K562 (cell line): ENCODE data around the gene TRIP11. TPM values are rescaled to one million over a fixed set of nuclear protein-coding genes. Genes with fewer than 3 reads are reported as not detected.

Source experiments
- ATAC-seq: fragments of 200-7000 bp; cut with Tn5 transposase; 3 replicates; pipeline ENCODE4 v1.9.1; 2020; ENCODE audit warnings: moderate library complexity
- BruUV-seq: library from RNA; stranded (reverse); fragments of 400-500 nt; replicated peaks from 2 replicates; lab custom pipeline; 2021; lab: Mats Ljungman, UMichigan
- CTCF ChIA-PET: fragments of 300-600 bp; formaldehyde crosslinking; extraction: SDS; loops from one replicate; lab custom pipeline; 2021; ENCODE audit warnings: low intra/inter-chr PET ratio; lab: Yijun Ruan, JAX
- POLR2A ChIA-PET: fragments of 300-600, 350-650 bp; sonication (Branson Sonifier 250); formaldehyde crosslinking; extraction: SDS; loops from one replicate; lab custom pipeline; 2021; ENCODE audit warnings: antibody characterized with exemption, inconsistent platforms; lab: Yijun Ruan, JAX
- DNase-seq, 4 experiments: peaks; one replicate each; pipeline versions ENCODE4 v3.0.0 to v3.0.0-alpha.2; 2011 to 2018; ENCODE audit warnings: low spot score in 3 of 4, mixed read lengths in 3 of 4; ENCODE audit errors: extremely low read depth in 1 of 4
- FAIRE-seq: peaks from 2 replicates; lab custom pipeline; 2011; peaks lifted over from hg19 to GRCh38; lab: Jason Lieb, UNC
- H2AFZ ChIP-seq: 2 replicates; pipeline ENCODE4 v1.6.0; 2011; ENCODE audit warnings: low read depth, low read length, control low read depth, inconsistent platforms
- H3K27ac ChIP-seq: fragments of 200-600 bp; 3 replicates; pipeline ENCODE4 v1.8.0; 2011; ENCODE audit warnings: low read depth, mild to moderate bottlenecking, control low read depth, inconsistent platforms, low read length, moderate library complexity, mixed read lengths; ENCODE audit errors: extremely low read depth
- H3K27me3 ChIP-seq, 2 experiments: fragments of 300-600 bp in 1 of 2; 2 replicates in 1 of 2; 3 replicates in 1 of 2; pipeline versions ENCODE4 v1.6.0 to v1.8.0; 2011; ENCODE audit warnings: inconsistent platforms in 2 of 2, low read length in 2 of 2, mild to moderate bottlenecking in 1 of 2, mixed read lengths in 1 of 2, moderate library complexity in 1 of 2; ENCODE audit not compliant: control insufficient read depth in 2 of 2, insufficient read depth in 2 of 2
- H3K36me3 ChIP-seq: fragments of 300-600 bp; 3 replicates; pipeline ENCODE4 v1.8.0; 2011; ENCODE audit warnings: mild to moderate bottlenecking, low read length, inconsistent platforms; ENCODE audit not compliant: control insufficient read depth, insufficient read depth
- H3K4me1 ChIP-seq, 2 experiments: fragments of 200-600 bp in 1 of 2; replicated peaks in 1 of 2; 2 replicates in 1 of 2; 3 replicates in 1 of 2; pipeline versions ENCODE4 v1.5.1 to v1.8.0; 2011; ENCODE audit warnings: inconsistent platforms in 2 of 2, low read length in 2 of 2, mild to moderate bottlenecking in 1 of 2, mixed read lengths in 1 of 2, moderate library complexity in 1 of 2; ENCODE audit not compliant: control insufficient read depth in 2 of 2, insufficient read depth in 2 of 2
- H3K4me2 ChIP-seq: 2 replicates; pipeline ENCODE4 v1.6.1; 2011; ENCODE audit warnings: low read length, control low read depth, inconsistent platforms, mixed read lengths; ENCODE audit not compliant: insufficient read depth
- H3K4me3 ChIP-seq: fragments of 200-600 bp; sonication (generic), shearing (Covaris generic); 2 replicates; pipeline ENCODE4 v1.5.1; 2016; ENCODE audit warnings: control low read depth, inconsistent platforms
- H3K79me2 ChIP-seq: fragments of 200-600 bp; 3 replicates; pipeline ENCODE4 v1.8.0; 2011; ENCODE audit warnings: low read length, inconsistent platforms; ENCODE audit not compliant: control insufficient read depth, insufficient read depth
- H3K9ac ChIP-seq, 2 experiments: 2 replicates each; pipeline versions ENCODE4 v1.6.0 to v1.6.1; 2011; ENCODE audit warnings: low read depth in 2 of 2, low read length in 2 of 2, control low read depth in 1 of 2, inconsistent platforms in 1 of 2, mild to moderate bottlenecking in 1 of 2, mixed read lengths in 1 of 2; ENCODE audit not compliant: insufficient read depth in 1 of 2
- H3K9me1 ChIP-seq: one replicate; pipeline ENCODE4 v1.6.0; 2011; ENCODE audit warnings: inconsistent platforms, mild to moderate bottlenecking, low read length, moderate library complexity; ENCODE audit not compliant: control insufficient read depth, insufficient read depth
- H3K9me3 ChIP-seq: replicated peaks from 2 replicates; pipeline ENCODE4 v1.5.1; 2011; ENCODE audit warnings: low read depth, low read length, inconsistent platforms; ENCODE audit not compliant: control insufficient read depth, insufficient read depth
- H4K20me1 ChIP-seq: replicated peaks from 2 replicates; pipeline ENCODE4 v1.6.1; 2011; ENCODE audit warnings: low read length, inconsistent platforms, mixed read lengths; ENCODE audit not compliant: control insufficient read depth, insufficient read depth
- CBX1 ChIP-seq: sonication (generic); IDR thresholded peaks from 2 replicates; pipeline ENCODE4 v1.6.1; 2016; ENCODE audit warnings: antibody characterized with exemption, low read depth, mild to moderate bottlenecking
- ETS1 ChIP-seq: conservative IDR thresholded peaks from 2 replicates; pipeline ENCODE4 v1.6.1; 2011; ENCODE audit warnings: low read depth, mild to moderate bottlenecking, low read length; ENCODE audit not compliant: control insufficient read depth
- HNRNPUL1 ChIP-seq: fragments of 200-400 bp; formaldehyde crosslinking; IDR thresholded peaks from 2 replicates; pipeline ENCODE4 v1.6.1; 2017; ENCODE audit warnings: low read length
- MEIS2 ChIP-seq: fragments of 450-650 bp; IDR thresholded peaks from 2 replicates; pipeline ENCODE4 v1.6.1; 2014; ENCODE audit warnings: mild to moderate bottlenecking; ENCODE audit not compliant: partially characterized antibody
- RBFOX2 ChIP-seq: fragments of 200-400 bp; formaldehyde crosslinking; IDR thresholded peaks from 2 replicates; pipeline ENCODE4 v1.6.1; 2017; ENCODE audit warnings: low read depth, mild to moderate bottlenecking, low read length, moderate library complexity
- SNAPC5 ChIP-seq: fragments of 250-450 bp; sonication (Bioruptor Pico); IDR thresholded peaks from 2 replicates; pipeline ENCODE4 v1.8.0; 2021; ENCODE audit warnings: moderate library complexity, mild to moderate bottlenecking, inconsistent platforms
- THRB ChIP-seq: fragments of 450-650 bp; formaldehyde crosslinking; conservative IDR thresholded peaks from 2 replicates; pipeline ENCODE4 v1.4.0; 2022; ENCODE audit warnings: mild to moderate bottlenecking, missing genetic modification characterization
- ZFPM2 ChIP-seq: fragments of 250-450 bp; sonication (Bioruptor Pico); IDR thresholded peaks from 2 replicates; pipeline ENCODE4 v1.5.1; 2022; ENCODE audit warnings: mild to moderate bottlenecking
- ZNF318 ChIP-seq, 2 experiments: fragments of 450-650 bp; IDR thresholded peaks; 2 replicates each; pipeline ENCODE4 v1.6.1; 2016; ENCODE audit warnings: mild to moderate bottlenecking in 2 of 2, borderline replicate concordance in 1 of 2, low read depth in 1 of 2, moderate library complexity in 1 of 2
- ZNF584 ChIP-seq: fragments of 200-800 bp; sonication (Bioruptor generic); IDR thresholded peaks from 2 replicates; pipeline ENCODE4 v1.6.1; 2016; ENCODE audit warnings: low read depth, mild to moderate bottlenecking, missing genetic modification characterization, missing compliant biosample characterization
- WGBS: fragments of 100-300 bp; shearing (Covaris generic); methylation state at CpG from one replicate; pipeline ENCODE4 v1.1.6; 2016; ENCODE audit warnings: low coverage, mixed read lengths; ENCODE audit not compliant: insufficient coverage; ENCODE audit errors: missing lambda C conversion rate; 5-methylcytosine and 5-hydroxymethylcytosine counted together
- in situ Hi-C: fragments of 300-500 bp; cut with MboI; formaldehyde crosslinking; loops from 4 replicates; pipeline ENCODE4 v1.15.0; 2018; ENCODE audit warnings: inconsistent platforms, mixed read lengths
- intact Hi-C: fragments of 100-400 bp; cut with micrococcal nuclease; formaldehyde crosslinking; loops from 2 replicates; pipeline ENCODE4 v1.14.2; 2022
- polyA plus RNA-seq, 8 experiments: library from polyadenylated mRNA; depleted of rRNA in 4 of 8; stranded (reverse) in 5 of 8; unstranded in 3 of 8; fragments of >200 nt; fragmentation: Nextera tagmentation in 2 of 8; fragmentation: Illumina TruSeq in 1 of 8; extraction: Ambion mirVana in 2 of 8; extraction: Trizol in 1 of 8; gene quantifications; 2 replicates each; pipeline versions ENCODE4 v1.2.1 to v1.2.3, GENCODE V29; 2011 to 2014; ENCODE audit warnings: inconsistent platforms in 1 of 8, missing spikeins in 1 of 8
- total RNA-seq, 7 experiments: library from RNA; depleted of rRNA in 6 of 7; stranded (reverse); fragments of >200 nt in 6 of 7; fragmentation: Illumina TruSeq in 2 of 7; extraction: Trizol in 2 of 7; gene quantifications; 2 replicates each; pipeline versions ENCODE4 v1.2.1 to v1.2.3, GENCODE V29; 2011 to 2021; ENCODE audit warnings: low replicate concordance in 1 of 7

TRIP11 gene
- total and polyA plus RNA-seq, 9 of the 15 experiments (the other 6 are each of a cell fraction or from before 2014, with no cell fraction given): 4.0 to 20.0 (median 10.9) TPM

GRCh38 chr14:91927800-91928199 is 112.1 kb downstream of the TRIP11 start (continued):
- TF ChIP-seq ZNF318 (IDR thresholded peaks at IDR 0.05; ENCODE audit: borderline replicate concordance in 1 of 2, low read depth in 1 of 2): no peak

GRCh38 chr14:91927191-91927590 is 112.7 kb downstream of the TRIP11 start:
- Histone ChIP-seq H3K4me1 (peaks cover 0 to 4% of the 10 kb centered on the region in 2 experiments; a peak in 2 of 5 replicates), H3K36me3 (no peaks in the 10 kb centered on the region), H3K27me3 (peaks cover 0 to 33% of the 10 kb centered on the region in 2 experiments; a peak in 4 of 5 replicates), H3K9ac (no peak overlapping the region), H3K4me3 (no peak overlapping the region), H3K27ac (no peak overlapping the region), H3K4me2 (no peak overlapping the region), H3K9me3 (no peaks in the 10 kb centered on the region), H4K20me1 (no peaks in the 10 kb centered on the region), H3K9me1 (no peaks in the 10 kb centered on the region), H2AFZ (no peak overlapping the region), H3K79me2 (no peaks in the 10 kb centered on the region)
- intact Hi-C loops: no loop called here
- DNase-seq (no peak), FAIRE-seq (no peak), ATAC-seq (no peak)
- BruUV-seq: no TSS peak
- ChIA-PET CTCF (no interaction called here), POLR2A (no interaction called here)
- in situ Hi-C loops: no loop called here
- WGBS: 0% methylated on average over 3 of the region's 3 CpGs
- TF ChIP-seq RBFOX2: no peak
- no peak for TF ChIP-seq HNRNPUL1
- TF ChIP-seq ETS1: no peak
- no peak for TF ChIP-seq MEIS2
- TF ChIP-seq CBX1: no peak
- TF ChIP-seq ZNF584 (CRISPR knock-in tag): no peak
- no peak for TF ChIP-seq THRB (CRISPR knock-in tag)
- no peak for TF ChIP-seq ZFPM2
- TF ChIP-seq SNAPC5 (CRISPR knock-in tag): no peak
